HK-2 (cell line): Measurements from ENCODE around the gene MRPL28.
A peak's percentile ranks its signal among the peaks of the same experiment; 100 is the strongest.
"Not testable (repeated sequence)": the region's sequence is repeated elsewhere in the genome, so short reads cannot be mapped to it uniquely, and the experiment has no call there.

Experiments used
- DNase-seq: peaks from one replicate; pipeline ENCODE4 v3.0.0-alpha.2; 2018; ENCODE audit not compliant: unreplicated experiment

Gene MRPL28

DNA sequence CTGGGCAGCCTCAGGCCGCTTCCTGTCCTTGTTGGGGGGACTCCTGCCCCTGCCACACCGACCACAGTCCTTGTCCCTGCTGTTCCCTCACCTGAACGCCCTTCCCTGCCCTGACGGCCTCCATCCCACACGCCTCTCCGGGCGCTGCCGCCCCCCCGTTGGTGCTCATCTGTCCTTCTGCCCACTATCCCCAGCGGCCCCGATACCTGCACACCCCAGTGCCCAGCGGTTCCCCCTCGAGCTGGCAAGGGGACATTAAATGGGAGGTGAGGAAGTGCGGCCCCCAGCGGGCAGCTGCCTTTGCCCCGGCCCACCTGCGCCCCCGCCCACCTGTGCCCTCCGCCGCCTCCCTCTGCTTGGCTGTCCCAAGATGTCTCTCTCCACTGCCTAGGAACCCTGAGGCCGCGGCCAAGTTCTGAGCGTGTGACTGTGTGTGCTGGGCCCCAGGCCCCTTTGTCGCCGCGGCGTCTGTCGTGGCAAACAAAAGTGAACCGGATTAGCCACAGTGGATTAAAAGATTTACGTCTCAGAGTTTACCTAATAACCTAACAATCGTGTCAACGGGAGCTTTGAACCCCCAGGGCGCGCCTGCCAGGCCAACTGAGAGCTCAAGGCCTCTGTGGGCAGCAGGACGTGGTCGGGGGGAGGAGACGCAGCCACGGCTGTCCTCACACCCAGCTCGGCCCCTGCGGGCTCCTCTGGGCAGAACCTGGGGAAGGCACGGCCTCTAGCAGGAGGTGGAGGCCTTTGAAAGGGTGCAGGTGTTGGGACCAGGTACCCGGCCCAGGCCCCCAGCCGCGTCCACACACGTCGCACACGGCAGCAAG is 10.3 kb downstream of the MRPL28 start:
- DNase-seq, result no peak

DNA sequence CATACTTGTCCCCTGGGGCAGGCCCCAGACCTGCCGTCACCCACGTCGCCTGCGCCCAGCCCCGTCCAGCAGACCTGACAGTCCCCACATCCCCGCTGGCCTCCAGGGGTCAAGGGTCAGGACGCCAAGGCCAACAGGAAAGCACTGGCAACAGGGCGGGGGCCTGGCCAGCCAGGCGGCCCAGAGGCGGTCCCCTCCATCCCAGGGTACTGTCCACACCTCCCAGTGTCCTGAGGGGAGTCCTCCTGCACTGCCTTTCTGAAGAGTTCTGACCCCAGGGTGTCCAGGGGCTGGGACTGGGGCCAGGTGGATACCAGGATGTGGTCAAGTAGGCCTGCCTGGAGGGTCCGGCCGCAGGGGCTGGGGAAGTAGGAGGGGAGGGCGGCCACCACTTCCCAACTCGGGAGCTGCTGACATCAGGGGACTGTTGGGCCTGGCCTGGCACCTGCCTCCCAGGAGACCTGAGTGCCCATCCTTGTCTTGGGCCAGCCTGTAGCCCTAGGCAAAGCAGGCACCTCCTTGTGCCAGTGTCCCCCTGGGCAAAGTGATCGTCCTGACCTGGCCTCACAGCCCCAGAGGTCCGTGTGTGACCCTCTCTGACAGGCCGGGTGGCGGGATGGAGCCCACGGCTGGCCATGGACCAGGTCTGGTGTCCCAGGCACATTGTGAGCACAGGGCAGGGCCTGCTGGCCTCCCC is 11.1 kb downstream of the MRPL28 start:
- DNase-seq, result no peak

DNA sequence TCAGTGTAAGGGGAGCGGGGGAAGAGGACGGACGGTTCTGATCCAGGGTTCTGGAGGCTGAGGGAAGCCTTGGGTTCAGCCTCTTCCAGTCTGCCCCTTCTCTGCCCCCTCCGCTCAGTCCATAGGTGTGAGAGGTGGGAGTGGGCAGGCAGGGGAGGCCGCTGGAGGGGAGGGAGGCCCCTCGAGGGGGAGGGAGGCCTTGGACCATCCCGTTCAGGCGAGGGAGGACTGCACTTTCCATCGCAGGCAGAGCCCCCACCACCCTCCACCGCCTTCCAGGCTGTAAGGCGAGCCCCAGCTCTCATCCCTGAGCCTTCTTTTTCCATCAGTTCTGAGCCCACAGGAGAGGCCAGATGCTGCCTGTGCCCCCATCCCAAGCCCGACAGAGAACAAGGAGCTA is 13.6 kb downstream of the MRPL28 start:
- no peak for DNase-seq

DNA sequence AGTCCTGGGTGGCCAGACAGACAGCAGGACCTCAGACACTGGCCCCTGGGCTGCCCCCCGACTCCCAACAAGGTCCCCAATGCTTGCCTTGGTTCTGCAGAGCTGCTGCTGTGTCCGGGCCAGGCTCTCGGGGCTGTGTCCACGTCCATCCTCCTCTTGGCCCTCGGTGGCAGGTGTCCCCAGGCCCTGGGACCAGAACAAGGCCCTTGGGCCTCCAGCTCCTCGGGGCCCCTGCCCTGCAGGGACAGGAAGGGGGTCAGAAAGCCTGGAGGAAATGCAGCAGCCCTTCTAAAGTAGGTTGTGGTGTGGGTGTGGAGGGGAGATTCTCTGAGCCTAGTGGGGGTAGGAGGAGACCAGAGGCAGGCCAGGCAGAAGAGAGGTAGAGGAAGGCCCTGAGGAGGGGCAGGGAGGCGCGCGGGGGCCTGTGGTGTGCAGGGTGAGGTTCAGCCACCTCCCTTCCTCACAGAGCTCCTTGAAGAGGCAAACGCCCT is 15.3 kb downstream of the MRPL28 start:
- no peak for DNase-seq

DNA sequence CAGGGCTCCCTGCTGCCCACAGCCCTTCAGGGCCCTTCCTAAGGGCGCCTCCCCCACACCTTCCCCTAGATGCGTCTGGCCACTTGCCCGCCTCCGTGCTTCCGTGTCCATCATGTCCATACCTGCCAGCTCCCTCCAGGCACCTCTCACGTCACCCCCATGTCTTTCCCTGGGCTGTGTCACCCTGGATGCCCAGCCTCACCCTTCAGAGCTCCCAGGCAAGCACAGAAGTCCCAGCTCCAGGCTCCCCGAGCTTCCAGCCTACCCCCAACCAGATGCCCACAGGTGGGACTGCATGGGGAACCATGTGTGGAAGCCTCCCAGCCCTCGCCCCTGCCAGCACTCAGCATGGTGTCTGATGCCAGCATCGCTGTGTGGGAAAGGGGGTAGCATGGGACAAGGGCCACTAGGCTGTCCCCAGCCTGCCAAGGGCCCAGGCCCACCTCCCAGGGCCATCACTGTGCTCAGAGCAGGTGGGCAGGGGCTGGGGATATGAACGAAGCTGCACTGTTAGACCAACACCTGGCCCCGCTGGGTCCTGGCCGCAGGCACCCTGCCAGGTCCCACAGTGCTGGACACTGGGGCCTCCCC is 16.0 kb downstream of the MRPL28 start:
- no peak for DNase-seq

DNA sequence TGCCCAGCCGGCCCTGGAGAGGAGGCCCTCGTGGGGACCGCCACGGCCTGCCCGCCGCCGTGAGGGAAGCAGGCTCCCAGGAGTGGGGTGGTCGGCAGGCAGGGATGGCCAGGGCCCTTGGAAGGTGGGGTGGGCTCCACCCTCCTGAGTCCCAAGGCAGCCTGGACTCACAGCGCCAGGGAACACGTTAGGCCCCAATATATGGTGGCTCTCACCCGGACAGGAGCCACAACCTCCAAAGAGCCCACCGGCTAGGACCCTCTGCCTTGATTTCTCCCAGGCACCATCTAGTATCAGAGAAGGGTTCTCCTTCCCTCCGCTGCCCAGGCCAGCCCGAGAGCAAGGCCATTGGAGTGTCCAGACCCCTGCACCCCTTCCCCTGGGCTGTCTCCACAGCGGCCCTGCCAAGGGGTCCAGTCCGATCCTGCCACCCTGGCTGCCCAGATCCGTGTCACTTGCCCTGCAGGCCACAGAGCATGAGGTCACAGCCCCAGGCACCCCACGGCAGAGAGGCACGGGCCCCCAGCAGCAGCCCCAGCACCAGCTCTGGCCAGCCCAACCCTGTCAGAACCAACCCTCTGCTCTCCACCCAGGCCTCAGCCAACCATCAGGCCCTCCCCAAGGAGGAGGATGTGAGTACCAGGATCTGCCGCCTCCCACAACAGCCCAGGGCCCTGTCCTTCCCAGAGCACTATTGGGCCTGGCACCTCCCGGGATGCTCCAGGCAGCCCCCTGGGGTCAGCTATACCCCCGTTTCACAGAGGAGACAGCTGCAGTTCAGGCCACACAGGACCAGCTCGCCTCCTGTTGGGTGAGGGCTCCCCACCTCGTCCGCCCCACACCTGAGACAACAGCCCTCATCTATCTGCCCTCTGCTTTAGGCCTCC is 16.7 kb downstream of the MRPL28 start:
- no peak for DNase-seq

DNA sequence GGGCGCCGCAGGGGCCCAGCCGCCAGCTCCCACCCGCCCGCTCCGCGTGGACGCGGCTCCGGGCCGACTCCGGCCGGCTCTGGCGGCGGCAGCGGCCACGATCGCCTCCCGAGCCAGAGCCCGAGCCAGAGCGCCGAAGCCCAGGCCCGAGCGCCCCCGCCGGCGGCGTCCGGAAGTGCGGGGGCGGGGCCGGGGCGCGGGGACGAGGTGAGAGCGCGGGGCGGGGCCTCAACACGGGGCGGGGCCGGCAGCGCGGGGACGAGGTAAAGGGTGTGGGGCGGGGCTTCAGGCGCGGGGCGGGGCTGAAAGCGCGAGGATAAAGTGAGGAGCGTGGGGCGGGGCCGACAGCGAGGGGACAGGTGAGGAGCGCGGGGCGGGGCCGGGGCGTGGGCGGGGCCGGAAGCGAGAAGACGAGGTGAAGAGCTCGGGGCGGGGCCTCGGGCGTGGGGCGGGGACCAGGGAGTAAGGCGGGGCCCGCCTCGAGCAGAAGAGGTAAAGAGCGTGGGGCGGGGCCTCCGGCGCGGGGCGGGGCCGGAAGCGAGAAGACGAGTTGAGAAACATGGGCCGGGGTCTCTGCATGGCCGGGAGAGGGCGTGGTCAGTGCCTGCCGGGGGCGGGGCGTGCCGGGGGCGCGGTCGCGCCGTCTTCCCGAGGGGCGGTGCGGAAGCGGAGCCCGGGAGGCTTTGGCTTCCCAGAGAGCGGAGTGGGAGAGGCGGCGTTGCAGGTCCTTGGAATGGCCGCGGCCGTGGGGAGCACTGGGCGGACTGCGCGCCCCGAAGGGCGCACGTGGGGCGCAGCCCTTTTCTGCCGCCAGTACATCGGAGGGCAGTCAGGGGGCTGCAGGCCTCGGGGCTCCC is 17.6 kb downstream of the MRPL28 start, which contains the start of gene AXIN1:
AXIN1 (minus strand) TSS at position 177 of the 857 bp plus-strand sequence. CDS start 5,698 bp downstream, outside the sequence.
- DNase-seq, result peak; percentile 99

DNA sequence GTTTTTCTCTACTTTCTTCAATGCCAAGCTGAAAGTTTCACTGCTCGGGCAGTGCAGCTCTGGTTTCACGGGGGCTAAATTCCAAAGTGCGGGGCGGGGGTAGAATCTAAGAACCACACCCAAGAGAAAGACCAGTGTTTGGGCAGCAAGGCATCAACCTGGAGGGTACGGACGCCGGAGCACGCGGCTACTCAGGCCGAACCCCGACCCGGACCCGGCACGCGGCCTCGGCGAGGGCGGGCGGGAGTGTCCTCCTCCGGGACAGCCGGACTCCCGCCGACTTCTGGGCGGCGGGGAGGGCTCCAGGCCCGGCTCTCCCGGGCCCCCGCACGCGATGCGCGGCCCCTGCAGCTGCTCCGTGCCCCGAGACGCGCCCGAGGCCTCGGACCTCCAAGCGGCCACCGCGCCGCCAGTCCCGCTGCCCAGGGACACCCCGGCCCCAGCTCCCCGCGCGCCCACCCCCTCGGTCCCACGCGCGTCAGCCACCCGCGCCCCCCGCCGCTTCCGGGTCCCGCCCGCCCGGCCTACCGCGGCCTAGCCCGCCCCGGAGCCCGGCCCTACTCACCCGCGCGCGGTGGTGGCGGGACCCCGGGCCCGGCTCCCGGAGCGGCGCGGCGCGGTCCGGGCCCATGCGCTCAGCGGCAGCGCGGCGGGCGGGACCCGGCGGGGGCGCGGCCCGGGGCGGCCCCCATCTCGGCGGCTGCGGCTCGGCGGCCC is 18.4 kb downstream of the MRPL28 start:
- peak; percentile 25 for DNase-seq

DNA sequence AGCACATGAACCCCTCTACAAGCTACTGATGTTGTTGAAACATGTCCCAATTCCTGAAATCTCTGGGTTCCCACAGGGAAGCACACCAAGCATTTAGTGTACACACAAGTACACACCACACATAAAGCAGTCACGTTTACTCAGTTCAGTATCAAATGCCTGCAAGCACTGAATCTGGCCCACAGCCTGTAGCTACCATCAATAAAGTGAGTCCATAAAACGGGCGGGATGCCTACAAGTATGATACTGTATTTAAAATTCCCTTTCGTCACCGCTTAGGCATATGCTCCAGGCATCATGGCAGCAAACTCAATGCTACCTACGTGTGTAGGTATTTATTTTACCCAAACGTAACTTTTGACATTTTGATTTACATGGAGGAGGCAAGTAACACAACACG is 20.1 kb downstream of the MRPL28 start:
- no peak for DNase-seq

DNA sequence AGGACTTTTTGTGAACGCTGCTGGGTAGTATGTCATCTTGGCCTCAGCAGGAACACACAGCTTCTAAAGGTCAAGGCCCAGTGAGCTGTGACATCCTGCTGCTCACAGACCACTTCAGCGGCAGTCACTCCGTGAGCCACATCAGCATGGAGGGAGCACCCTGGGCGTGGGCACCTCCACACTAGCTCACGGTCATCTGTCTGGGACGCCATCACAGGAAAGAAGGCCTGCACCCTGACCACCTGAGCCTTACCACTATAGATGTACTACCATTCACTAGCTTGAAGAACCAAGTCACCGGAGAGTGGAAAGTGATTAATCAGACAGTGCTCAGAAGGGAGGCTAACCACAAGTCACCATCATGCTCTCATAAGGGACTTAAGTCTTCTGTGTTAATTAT is 21.1 kb downstream of the MRPL28 start:
- DNase-seq, result peak; percentile 64

DNA sequence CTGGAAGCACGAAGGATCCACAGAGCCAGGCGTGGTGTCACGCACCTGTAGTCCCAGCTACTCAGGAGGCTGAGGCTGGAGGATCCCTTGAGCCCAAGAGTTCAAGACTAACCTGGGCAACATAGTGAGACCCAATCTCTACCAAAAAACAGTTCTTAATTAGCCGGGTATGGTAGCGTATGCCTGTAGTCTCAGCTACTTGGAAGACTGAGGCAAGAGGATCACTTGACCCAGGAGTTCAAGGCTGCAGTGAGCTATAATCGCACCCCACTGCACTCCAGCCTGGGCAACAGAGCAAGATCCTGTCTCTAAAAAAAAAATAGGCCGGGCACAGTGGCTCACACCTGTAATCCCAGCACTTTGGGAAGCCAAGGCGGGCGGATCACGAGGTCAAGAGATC is 21.8 kb downstream of the MRPL28 start:
- not testable (repeated sequence) for DNase-seq

DNA sequence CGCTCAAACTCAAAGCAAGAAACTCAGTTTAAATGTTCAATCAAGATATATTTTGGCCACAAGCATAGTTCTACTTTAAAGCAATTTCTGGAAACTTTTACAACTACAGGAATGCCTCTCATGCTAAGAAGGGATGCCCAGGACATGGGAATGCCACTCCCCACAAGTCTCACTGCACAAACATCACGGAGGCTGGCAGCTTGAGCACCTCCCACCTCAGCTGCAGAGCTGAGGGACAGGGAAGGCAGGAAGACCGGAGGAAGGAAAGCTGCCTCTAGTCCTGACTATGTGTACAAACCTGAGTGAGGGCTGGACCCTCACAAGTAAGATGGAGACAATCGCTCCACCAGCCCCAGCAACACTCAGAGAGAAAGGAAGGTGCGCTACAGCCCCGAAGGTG is 23.1 kb downstream of the MRPL28 start:
- no peak for DNase-seq

DNA sequence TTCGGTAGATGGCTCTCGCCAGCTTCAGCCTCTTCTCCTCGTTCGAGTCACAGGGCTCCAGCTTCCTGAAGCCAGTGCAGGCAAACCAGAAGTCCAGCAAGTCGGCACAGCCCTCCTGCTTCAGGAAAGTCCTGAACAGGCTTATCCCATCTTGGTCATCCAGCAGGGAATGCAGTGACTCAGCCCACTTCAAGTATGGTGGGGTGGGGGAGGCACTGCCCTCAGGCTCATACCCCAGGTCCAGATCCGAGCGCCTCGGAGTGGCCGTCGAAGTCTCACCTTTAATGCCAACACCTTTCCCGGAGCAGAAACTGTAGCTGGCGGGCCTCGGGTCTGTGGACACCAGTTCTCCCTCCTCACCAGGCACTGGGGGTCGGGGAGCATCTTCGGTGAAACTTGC is 23.8 kb downstream of the MRPL28 start:
- peak; percentile 31 for DNase-seq

DNA sequence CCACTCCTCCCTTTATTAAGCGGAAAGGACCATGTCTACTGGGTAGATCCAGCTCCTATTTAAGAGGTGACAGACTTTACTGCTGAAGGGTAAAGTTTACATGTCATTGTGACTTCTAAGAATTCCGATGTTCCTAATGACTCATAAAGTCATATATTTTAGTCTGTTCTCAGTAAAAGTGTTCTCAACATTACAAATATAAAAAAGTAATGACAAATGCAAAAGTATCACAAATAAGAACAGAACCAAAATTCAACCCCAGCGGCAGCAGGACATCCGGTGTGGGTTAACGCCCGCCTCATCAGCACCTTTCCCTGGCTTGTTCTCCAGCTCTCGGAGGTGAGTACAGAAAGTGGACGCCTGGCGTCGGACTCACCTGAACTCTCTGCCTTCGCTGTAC is 24.6 kb downstream of the MRPL28 start:
- no peak for DNase-seq

DNA sequence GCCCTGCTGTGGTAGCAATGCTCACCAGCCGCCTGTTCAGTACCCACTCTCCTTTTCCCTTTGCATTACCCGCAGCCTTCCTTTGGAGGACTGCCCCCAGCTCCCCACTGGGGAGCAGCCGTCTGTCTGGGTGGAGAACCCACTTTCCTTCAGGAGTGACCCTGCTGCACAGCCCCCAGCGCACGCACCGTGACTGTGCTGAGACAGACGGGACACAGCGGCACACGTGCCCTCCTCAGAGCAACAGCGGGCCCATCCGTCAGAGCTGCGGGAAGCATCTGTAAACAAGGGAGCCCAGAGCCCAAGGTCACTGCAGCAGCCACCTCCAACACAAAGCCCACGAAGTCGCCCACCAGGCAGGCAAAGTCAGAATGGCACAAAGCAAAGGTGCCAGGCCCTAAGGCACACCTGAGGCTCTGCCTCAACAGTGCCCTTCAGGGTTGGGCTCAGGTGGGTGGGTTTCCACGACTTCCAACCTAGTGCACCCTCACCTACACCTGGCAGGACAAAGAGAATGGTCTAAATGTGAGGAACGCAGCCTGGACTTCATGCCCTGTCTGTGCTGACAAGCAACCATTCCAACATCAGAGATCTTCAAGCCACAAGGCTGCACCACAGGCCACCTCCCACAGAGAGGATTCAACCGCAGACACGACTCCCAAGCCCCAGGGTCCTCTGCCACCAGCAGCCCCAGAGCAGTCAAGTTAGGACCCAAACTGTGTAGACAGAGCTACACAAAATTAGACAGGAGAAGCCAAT is 27.7 kb downstream of the MRPL28 start:
- DNase-seq, result no peak

DNA sequence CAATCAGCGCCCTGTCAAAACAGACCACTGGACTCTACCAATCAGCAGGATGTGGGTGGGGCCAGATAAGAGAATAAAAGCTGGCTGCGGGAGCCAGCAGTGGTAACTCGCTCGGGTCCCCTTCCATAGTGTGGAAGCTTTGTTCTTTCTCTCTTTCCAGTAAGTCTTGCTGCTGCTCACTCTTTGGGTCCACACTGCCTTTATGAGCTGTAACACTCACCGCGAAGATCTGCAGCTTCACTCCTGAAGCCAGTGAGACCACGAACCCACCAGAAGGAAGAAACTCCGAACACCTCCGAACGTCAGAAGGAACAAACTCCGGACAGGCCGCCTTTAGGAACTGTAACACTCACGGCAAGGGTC is 28.4 kb downstream of the MRPL28 start:
- DNase-seq, result not testable (repeated sequence)

DNA sequence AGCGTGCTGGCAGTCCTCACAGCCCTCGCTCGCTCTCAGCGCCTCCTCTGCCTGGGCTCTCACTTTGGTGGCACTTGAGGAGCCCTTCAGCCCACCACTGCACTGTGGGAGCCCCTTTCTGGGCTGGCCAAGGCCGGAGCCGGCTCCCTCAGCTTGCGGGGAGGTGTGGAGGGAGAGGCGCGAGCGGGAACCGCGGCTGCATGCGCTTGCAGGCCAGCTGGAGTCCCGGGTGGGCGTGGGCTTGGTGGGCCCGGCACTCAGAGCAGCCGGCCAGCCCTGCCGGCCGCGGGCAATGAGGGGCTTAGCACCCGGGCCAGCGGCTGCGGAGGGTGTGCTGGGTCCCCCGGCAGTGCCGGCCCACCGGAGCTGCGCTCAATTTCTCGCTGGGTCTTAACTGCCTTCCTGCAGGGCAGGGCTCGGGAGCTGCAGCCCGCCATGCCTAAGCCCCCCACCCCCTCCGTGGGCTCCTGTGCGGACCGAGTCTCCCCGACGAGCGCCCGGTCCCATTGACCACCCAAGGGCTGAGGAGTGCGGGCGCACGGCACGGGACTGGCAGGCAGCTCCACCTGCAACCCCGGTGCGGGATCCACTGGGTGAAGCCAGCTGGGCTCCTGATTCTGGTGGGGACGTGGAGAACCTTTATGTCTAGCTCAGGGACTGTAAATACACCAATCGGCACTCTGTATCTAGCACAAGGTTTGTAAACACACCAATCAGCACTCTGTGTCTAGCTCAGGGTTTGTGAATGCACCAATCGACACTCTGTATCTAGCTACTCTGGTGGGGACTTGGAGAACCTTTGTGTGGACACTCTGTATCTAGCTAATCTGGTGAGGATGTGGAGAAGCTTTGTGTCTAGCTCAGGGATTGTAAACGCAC is 29.0 kb downstream of the MRPL28 start:
- DNase-seq, result not testable (repeated sequence)

DNA sequence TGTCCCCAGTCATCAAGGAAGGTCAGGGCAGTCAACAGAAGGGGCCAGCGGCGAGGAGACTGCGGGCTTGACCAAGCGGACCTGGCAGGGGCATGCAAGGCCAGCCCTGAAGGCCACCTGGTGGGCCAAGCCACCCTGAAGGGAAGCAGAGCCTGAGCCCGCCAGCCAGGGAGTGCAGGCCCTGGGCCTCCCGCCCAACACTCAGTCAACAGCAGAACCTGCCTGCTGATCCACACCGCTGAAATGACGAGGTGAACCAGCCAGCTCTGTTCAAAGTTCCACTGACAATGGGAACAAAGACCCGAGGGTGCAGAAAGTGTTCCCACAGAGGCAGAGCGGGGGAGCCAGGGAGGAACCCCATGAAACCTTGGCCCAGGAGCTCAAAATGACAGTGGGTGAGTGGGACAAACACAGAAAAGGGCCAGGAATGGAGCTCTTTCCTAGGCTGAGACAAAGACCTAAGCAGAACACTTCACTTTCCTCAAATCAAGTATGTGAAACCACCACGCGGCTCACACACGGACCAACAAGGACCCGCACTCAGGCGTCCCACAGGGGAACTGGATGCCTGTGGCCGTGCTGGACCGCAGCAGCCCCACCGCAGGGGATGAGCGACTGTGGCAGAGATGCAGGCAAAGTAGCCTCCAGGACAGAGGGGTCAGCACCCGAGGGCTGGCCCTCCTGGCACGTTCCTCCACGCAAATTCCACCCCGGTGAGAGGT is 29.8 kb downstream of the MRPL28 start:
- no peak for DNase-seq
